IMR-90 (cell line): Measurements from ENCODE around the gene XPO6. TPM values are rescaled to one million over a fixed set of nuclear protein-coding genes. Genes with fewer than 3 reads are reported as not detected.

Source experiments
- ATAC-seq: fragments of 200-7000 bp; cut with Tn5 transposase; 2 replicates; pipeline ENCODE4 v1.9.1; 2020; ENCODE audit warnings: low read depth, mild to moderate bottlenecking, moderate library complexity
- BruUV-seq: library from RNA; stranded (reverse); fragments of 400-500 nt; replicated peaks from 2 replicates; lab custom pipeline; 2021; lab: Mats Ljungman, UMichigan
- CTCF ChIA-PET: fragments of 300-600 bp; formaldehyde crosslinking; extraction: SDS; loops from one replicate; lab custom pipeline; 2021; ENCODE audit warnings: antibody characterized with exemption; lab: Yijun Ruan, JAX
- POLR2A ChIA-PET: fragments of 300-600 bp; sonication (Branson Sonifier 250); formaldehyde crosslinking; loops from one replicate; lab custom pipeline; 2022; ENCODE audit warnings: antibody characterized with exemption; ENCODE audit not compliant: unreplicated experiment; lab: Charles Lee
- DNase-seq: peaks from one replicate; pipeline ENCODE4 v3.0.0; 2013
- H2AFZ ChIP-seq: replicated peaks from 2 replicates; pipeline ENCODE3; 2013; ENCODE audit warnings: low read length, mild to moderate bottlenecking; ENCODE audit not compliant: poor library complexity
- H2AK5ac ChIP-seq: 2 replicates; pipeline ENCODE4 v1.6.1; 2013; ENCODE audit warnings: low read depth, low read length, inconsistent platforms
- H2AK9ac ChIP-seq: replicated peaks from 2 replicates; pipeline ENCODE3; 2013; ENCODE audit warnings: mild to moderate bottlenecking, low read depth, low read length, moderate library complexity; ENCODE audit not compliant: poor library complexity
- H2BK120ac ChIP-seq: 2 replicates; pipeline ENCODE4 v1.6.1; 2013; ENCODE audit warnings: low read depth, low read length, inconsistent platforms
- H2BK15ac ChIP-seq: 3 replicates; pipeline ENCODE4 v1.6.1; 2013; ENCODE audit warnings: low read depth, low read length, inconsistent platforms
- H2BK20ac ChIP-seq: 2 replicates; pipeline ENCODE4 v1.6.1; 2013; ENCODE audit warnings: low read depth, mild to moderate bottlenecking, inconsistent platforms, low read length, moderate library complexity
- H2BK5ac ChIP-seq: 2 replicates; pipeline ENCODE4 v1.6.1; 2013; ENCODE audit warnings: mild to moderate bottlenecking, low read depth, low read length, inconsistent platforms; ENCODE audit not compliant: poor library complexity, severe bottlenecking
- H3K14ac ChIP-seq: replicated peaks from 2 replicates; pipeline ENCODE4 v1.6.1; 2013; ENCODE audit warnings: low read depth, low read length, inconsistent platforms
- H3K18ac ChIP-seq: 2 replicates; pipeline ENCODE4 v1.6.1; 2013; ENCODE audit warnings: low read depth, low read length, control low read depth
- H3K23ac ChIP-seq: 2 replicates; pipeline ENCODE4 v1.6.1; 2013; ENCODE audit warnings: low read depth, low read length, inconsistent platforms
- H3K27ac ChIP-seq: 2 replicates; pipeline ENCODE4 v1.5.1; 2013; ENCODE audit warnings: mild to moderate bottlenecking, control low read depth, low read length; ENCODE audit not compliant: insufficient read depth
- H3K27me3 ChIP-seq: 2 replicates; pipeline ENCODE4 v1.6.1; 2013; ENCODE audit warnings: low read length; ENCODE audit not compliant: control insufficient read depth, insufficient read depth
- H3K36me3 ChIP-seq: 2 replicates; pipeline ENCODE4 v1.6.1; 2013; ENCODE audit warnings: low read length, mixed read lengths; ENCODE audit not compliant: control insufficient read depth, insufficient read depth
- H3K4ac ChIP-seq: 2 replicates; pipeline ENCODE4 v1.6.1; 2013; ENCODE audit warnings: low read depth, low read length, inconsistent platforms
- H3K4me1 ChIP-seq: 2 replicates; pipeline ENCODE4 v1.6.1; 2013; ENCODE audit warnings: low read length, mixed read lengths; ENCODE audit not compliant: control insufficient read depth, insufficient read depth
- H3K4me2 ChIP-seq: 2 replicates; pipeline ENCODE4 v1.6.1; 2013; ENCODE audit warnings: low read depth, mild to moderate bottlenecking, control low read depth, low read length, moderate library complexity
- H3K4me3 ChIP-seq: 2 replicates; pipeline ENCODE4 v1.5.1; 2013; ENCODE audit warnings: low read depth, mild to moderate bottlenecking, control low read depth, low read length, moderate library complexity; ENCODE audit not compliant: insufficient read depth
- H3K56ac ChIP-seq: 2 replicates; pipeline ENCODE4 v1.6.1; 2013; ENCODE audit warnings: low read length, inconsistent platforms; ENCODE audit not compliant: insufficient read depth; ENCODE audit errors: extremely low read depth
- H3K79me1 ChIP-seq, 2 experiments: 2 replicates each; pipeline ENCODE4 v1.6.1; 2013; ENCODE audit warnings: low read length in 2 of 2, inconsistent platforms in 1 of 2, low read depth in 1 of 2
- H3K9ac ChIP-seq: 2 replicates; pipeline ENCODE4 v1.6.1; 2013; ENCODE audit warnings: low read depth, low read length, control low read depth
- H3K9me1 ChIP-seq: 2 replicates; pipeline ENCODE4 v1.6.1; 2013; ENCODE audit warnings: low read length, inconsistent platforms; ENCODE audit not compliant: insufficient read depth
- H3K9me3 ChIP-seq: 2 replicates; pipeline ENCODE4 v1.6.1; 2013; ENCODE audit warnings: low read length; ENCODE audit not compliant: control insufficient read depth, insufficient read depth
- H4K20me1 ChIP-seq: 2 replicates; pipeline ENCODE4 v1.6.1; 2013; ENCODE audit warnings: low read length, inconsistent platforms; ENCODE audit not compliant: insufficient read depth
- H4K5ac ChIP-seq: 2 replicates; pipeline ENCODE4 v1.6.1; 2013; ENCODE audit warnings: mild to moderate bottlenecking, low read depth, low read length, control low read depth
- H4K8ac ChIP-seq, 2 experiments: 2 replicates each; pipeline ENCODE4 v1.6.1; 2013; ENCODE audit warnings: low read depth in 2 of 2, low read length in 2 of 2, control low read depth in 1 of 2, inconsistent platforms in 1 of 2
- H4K91ac ChIP-seq: 2 replicates; pipeline ENCODE4 v1.6.1; 2013; ENCODE audit warnings: low read depth, low read length, inconsistent platforms; ENCODE audit not compliant: insufficient read depth
- BHLHE40 ChIP-seq: fragments of 150-350 bp; IDR thresholded peaks from 2 replicates; pipeline ENCODE4 v1.6.1; 2016; ENCODE audit warnings: mild to moderate bottlenecking, low read depth, low read length
- CHD1 ChIP-seq: IDR thresholded peaks from 2 replicates; pipeline ENCODE4 v1.6.1; 2012; ENCODE audit warnings: low read depth, low read length, improper control_type of control experiment
- FOS ChIP-seq: fragments of 150-350 bp; IDR thresholded peaks from 2 replicates; pipeline ENCODE4 v1.6.1; 2016; ENCODE audit warnings: low read depth, low read length
- MAFK ChIP-seq: IDR thresholded peaks from 2 replicates; pipeline ENCODE4 v1.6.1; 2012; ENCODE audit warnings: low read depth, low read length, improper control_type of control experiment
- MXI1 ChIP-seq: IDR thresholded peaks from 2 replicates; pipeline ENCODE4 v1.6.1; 2012; ENCODE audit warnings: low read depth, mild to moderate bottlenecking, low read length, moderate library complexity, borderline replicate concordance
- POLR2A ChIP-seq: IDR thresholded peaks from 2 replicates; pipeline ENCODE4 v1.6.1; 2012; ENCODE audit warnings: mild to moderate bottlenecking, low read depth, low read length
- RAD21 ChIP-seq: IDR thresholded peaks from 2 replicates; pipeline ENCODE4 v1.6.1; 2012; ENCODE audit warnings: low read length, improper control_type of control experiment
- RCOR1 ChIP-seq: IDR thresholded peaks from 2 replicates; pipeline ENCODE4 v1.6.1; 2012; ENCODE audit warnings: mild to moderate bottlenecking, low read length, improper control_type of control experiment; ENCODE audit not compliant: insufficient replicate concordance
- WGBS, 2 experiments: methylation state at CpG; one replicate each; pipeline versions ENCODE4 v1.1.5 to v1.1.7; 2013; ENCODE audit warnings: missing lambda C conversion rate in 2 of 2; ENCODE audit not compliant: insufficient read length in 1 of 2; ENCODE audit errors: extremely low coverage in 2 of 2; 5-methylcytosine and 5-hydroxymethylcytosine counted together
- dilution Hi-C: fragments of 300-500 bp; cut with HindIII; formaldehyde crosslinking; loops from one replicate; pipeline ENCODE4 v1.14.3; 2018; ENCODE audit warnings: low sequenced_read_pairs; ENCODE audit not compliant: unreplicated experiment
- in situ Hi-C: fragments of 300-500 bp; cut with MboI; formaldehyde crosslinking; loops from 3 replicates; pipeline ENCODE4 v1.14.3; 2019; ENCODE audit warnings: low sequenced_read_pairs, inconsistent platforms, mixed read lengths
- intact Hi-C: fragments of 100-400 bp; cut with micrococcal nuclease; formaldehyde crosslinking; loops from 2 replicates; pipeline ENCODE4 v1.10.0; 2022
- polyA plus RNA-seq, 3 experiments: library from polyadenylated mRNA; depleted of rRNA; stranded (reverse); fragments of >200 nt; gene quantifications; 2 replicates each; pipeline ENCODE4 v1.2.3, GENCODE V29; 2012; ENCODE audit warnings: low replicate concordance in 1 of 3
- total RNA-seq: library from RNA; depleted of rRNA; stranded (reverse); fragments of >200 nt; gene quantifications from 2 replicates; pipeline ENCODE4 v1.2.3, GENCODE V29; 2012
- TF ChIP-seq, protein P1 (sequence below): fragments of 150-350 bp; IDR thresholded peaks from 2 replicates; pipeline ENCODE4 v1.6.1; 2017; ENCODE audit warnings: mild to moderate bottlenecking, antibody characterized with exemption, low read length, low read depth

The XPO6 gene
- total and polyA plus RNA-seq, 2 of the 4 experiments (the other 2 are of a cell fraction) = 108 to 184 TPM

- Histone ChIP-seq H2AK5ac (no peak overlapping the region), H3K9me1 (peaks cover 13% of the 10 kb centered on the region), H3K23ac (no peak overlapping the region), H3K36me3 (peaks cover 60% of the 10 kb centered on the region), H3K9me3 (no peaks in the 10 kb centered on the region), H3K4me1 (no peaks in the 10 kb centered on the region), H3K4me2 (no peak overlapping the region), H3K18ac (no peak overlapping the region), H2AK9ac (no peak overlapping the region), H3K27ac (no peak overlapping the region), H4K5ac (no peak overlapping the region), H3K4me3 (no peak overlapping the region), H4K8ac (no peak overlapping the region), H4K91ac (no peak overlapping the region), H2BK5ac (no peak overlapping the region), H3K79me1 (peaks cover 39 to 59% of the 10 kb centered on the region in 2 experiments), H4K20me1 (peaks cover 12% of the 10 kb centered on the region; the same call in 1 of the 2 replicates), H3K4ac (no peak overlapping the region), H2AFZ (no peak overlapping the region), H3K14ac (no peak overlapping the region), H3K56ac (no peak overlapping the region), H2BK120ac (no peak overlapping the region), H2BK20ac (no peak overlapping the region), H2BK15ac (no peak overlapping the region), H3K27me3 (no peaks in the 10 kb centered on the region), H3K9ac (no peak overlapping the region)
- no TSS peak for BruUV-seq
- TF ChIP-seq MAFK (no peak), BHLHE40 (no peak), MXI1 (no peak), CHD1 (no peak), POLR2A (no peak), RCOR1 (no peak), RAD21 (no peak), FOS (no peak)
- TF ChIP-seq, protein P1, sequence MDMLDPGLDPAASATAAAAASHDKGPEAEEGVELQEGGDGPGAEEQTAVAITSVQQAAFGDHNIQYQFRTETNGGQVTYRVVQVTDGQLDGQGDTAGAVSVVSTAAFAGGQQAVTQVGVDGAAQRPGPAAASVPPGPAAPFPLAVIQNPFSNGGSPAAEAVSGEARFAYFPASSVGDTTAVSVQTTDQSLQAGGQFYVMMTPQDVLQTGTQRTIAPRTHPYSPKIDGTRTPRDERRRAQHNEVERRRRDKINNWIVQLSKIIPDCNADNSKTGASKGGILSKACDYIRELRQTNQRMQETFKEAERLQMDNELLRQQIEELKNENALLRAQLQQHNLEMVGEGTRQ = no peak
- DNase-seq (no peak), ATAC-seq (no peak)
- POLR2A ChIA-PET = no interaction called here
- in situ Hi-C loops (no loop called here), dilution Hi-C loops (no loop called here), intact Hi-C loops (no loop called here)
- no CpG with 5 or more reads among the region's 7 CpGs for WGBS, 2 experiments
- CTCF ChIA-PET = interaction anchor here (0.6 kb wide), 1 partner anchor 88 kb away, joined by 3 read pairs; no protein-coding TSS in a partner anchor
Observed at GRCh38 chr16:28133666-28134065, 78.1 kb downstream of the XPO6 start.
